ENCODE results near the gene NUP160. TPM values are rescaled to one million over a fixed set of nuclear protein-coding genes. Genes with fewer than 3 reads are reported as not detected.
"Not testable (repeated sequence)": the region's sequence is repeated elsewhere in the genome, so short reads cannot be mapped to it uniquely, and the experiment has no call there.

Gene NUP160
- total RNA-seq, 4 donors from 2014 or later = 17.3 to 45.4 (median 22.7) TPM

DNA sequence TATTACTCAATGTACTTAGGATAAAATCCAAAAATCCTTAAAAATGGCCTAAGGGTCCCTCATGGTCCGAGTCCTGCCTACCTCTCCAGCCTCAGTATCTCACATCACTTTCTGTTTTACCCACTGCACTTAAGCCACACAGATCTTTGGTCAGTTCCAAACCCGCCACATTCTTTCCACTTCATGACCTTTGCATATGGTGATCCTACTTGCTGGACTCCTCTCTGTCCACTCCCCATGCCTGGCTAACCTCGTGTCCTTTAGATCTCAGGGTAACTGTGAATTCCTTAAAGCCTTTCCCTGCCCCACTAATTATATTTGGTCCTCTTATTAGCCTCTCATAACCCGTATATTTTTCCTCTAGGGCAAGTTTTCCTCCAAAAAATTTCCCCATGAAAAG lies 1.2 kb downstream of the NUP160 start:
- Histone ChIP-seq H3K4me3 (peak overlapping the region in 2 of 4 donors; percentile 76 to 89), H3K4me1 (peaks cover 0 to 18% (median 5%) of the 10 kb centered on the region in 4 donors), H3K9me3 (no peaks in the 10 kb centered on the region), H3K36me3 (peaks cover 0 to 21% (median 0%) of the 10 kb centered on the region in 3 donors), H3K27me3 (no peaks in the 10 kb centered on the region), H3K27ac (no peak overlapping the region)
- no peak for DNase-seq
- TF ChIP-seq, protein P1, sequence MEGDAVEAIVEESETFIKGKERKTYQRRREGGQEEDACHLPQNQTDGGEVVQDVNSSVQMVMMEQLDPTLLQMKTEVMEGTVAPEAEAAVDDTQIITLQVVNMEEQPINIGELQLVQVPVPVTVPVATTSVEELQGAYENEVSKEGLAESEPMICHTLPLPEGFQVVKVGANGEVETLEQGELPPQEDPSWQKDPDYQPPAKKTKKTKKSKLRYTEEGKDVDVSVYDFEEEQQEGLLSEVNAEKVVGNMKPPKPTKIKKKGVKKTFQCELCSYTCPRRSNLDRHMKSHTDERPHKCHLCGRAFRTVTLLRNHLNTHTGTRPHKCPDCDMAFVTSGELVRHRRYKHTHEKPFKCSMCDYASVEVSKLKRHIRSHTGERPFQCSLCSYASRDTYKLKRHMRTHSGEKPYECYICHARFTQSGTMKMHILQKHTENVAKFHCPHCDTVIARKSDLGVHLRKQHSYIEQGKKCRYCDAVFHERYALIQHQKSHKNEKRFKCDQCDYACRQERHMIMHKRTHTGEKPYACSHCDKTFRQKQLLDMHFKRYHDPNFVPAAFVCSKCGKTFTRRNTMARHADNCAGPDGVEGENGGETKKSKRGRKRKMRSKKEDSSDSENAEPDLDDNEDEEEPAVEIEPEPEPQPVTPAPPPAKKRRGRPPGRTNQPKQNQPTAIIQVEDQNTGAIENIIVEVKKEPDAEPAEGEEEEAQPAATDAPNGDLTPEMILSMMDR (IDR thresholded peaks at IDR 0.05) = no peak
- TF ChIP-seq POLR2A (IDR thresholded peaks at IDR 0.05) = no peak

DNA sequence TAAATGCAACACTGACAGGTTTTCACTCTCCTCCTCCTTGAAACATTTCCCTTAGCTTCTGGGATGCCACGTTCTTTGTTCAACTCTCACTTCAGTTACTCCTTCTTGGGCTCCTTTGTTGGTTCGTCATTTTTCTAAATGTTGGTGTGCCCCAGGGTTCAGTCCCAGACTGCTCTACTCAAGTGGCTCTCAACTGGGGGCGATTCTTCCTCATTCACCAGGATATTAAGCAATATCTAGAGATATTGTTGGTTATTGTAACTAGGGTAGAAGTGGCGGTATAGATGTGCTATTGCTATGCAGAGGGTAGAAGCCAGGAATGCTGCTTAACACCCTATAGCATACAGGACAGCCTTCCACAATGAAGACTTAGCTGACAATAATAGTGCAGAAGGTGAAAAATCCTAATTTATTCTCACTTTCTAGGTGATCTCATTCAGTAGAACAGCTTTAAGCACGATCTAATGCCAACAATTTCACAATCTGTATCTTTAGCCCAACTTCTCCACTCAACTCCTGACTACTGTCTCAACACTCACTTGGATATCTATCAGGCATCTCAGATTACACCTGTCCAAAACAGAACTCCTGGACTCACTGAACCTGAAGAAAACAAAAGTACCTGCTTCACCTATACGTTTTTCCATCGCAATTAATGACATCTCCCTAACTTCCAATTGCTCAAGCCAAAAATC lies 4.6 kb downstream of the NUP160 start:
- Histone ChIP-seq H3K4me1 (peaks cover 0 to 18% (median 0%) of the 10 kb centered on the region in 4 donors), H3K27ac (no peak overlapping the region), H3K4me3 (no peak overlapping the region), H3K27me3 (no peaks in the 10 kb centered on the region), H3K36me3 (peaks cover 0 to 52% (median 0%) of the 10 kb centered on the region in 3 donors), H3K9me3 (no peaks in the 10 kb centered on the region)
- TF ChIP-seq POLR2A (IDR thresholded peaks at IDR 0.05) = no peak
- no peak for DNase-seq

DNA sequence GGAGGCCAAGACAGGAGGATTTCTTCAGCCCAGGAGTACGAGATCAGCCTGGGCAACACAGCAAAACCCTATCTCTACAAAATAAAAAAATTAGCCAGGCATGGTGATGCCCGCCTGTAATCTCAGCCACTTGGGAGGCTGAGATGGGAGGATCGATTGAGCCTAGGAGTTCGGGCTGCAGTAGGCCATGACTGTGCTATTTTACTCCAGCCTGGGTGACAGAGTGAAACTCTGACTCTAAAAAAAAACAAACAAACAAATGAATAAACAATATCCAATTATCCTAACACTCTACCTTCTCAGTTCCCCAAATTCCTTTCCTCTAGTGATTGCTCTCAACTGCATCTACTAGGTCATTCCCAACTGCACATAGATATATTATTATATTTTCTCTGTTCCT lies 5.4 kb downstream of the NUP160 start:
- Histone ChIP-seq H3K9me3 (no peaks in the 10 kb centered on the region), H3K27me3 (no peaks in the 10 kb centered on the region), H3K36me3 (peaks cover 0 to 59% (median 0%) of the 10 kb centered on the region in 3 donors), H3K4me3 (no peak overlapping the region), H3K27ac (no peak overlapping the region), H3K4me1 (peaks cover 0 to 18% (median 0%) of the 10 kb centered on the region in 4 donors)
- DNase-seq = no peak
- no peak for TF ChIP-seq POLR2A (IDR thresholded peaks at IDR 0.05)
- TF ChIP-seq, protein P1 (IDR thresholded peaks at IDR 0.05) = no peak

DNA sequence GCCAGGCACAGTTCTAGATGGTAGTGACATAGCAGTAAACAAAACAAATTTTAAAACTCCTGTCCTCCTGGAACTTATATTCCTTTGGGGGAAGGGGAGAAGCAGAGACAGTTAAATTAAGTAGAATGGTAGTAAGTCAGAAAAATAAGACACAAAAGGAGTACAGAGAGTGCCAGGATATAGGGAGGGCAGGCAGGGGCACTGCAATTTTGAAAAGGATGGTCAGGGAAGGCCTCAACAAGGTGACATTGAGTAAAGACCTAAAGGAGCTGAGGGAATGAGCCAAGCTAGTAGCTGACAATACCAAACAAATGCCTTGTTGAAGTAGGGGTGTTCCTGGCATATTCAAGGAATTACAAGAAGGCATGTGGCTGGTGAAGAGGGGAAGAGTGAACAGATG lies 10.2 kb downstream of the NUP160 start:
- Histone ChIP-seq H3K9me3 (no peaks in the 10 kb centered on the region), H3K27ac (no peak overlapping the region), H3K27me3 (no peaks in the 10 kb centered on the region), H3K4me3 (no peak overlapping the region), H3K36me3 (peaks cover 0 to 93% (median 0%) of the 10 kb centered on the region in 3 donors), H3K4me1 (peaks cover 0 to 4% (median 0%) of the 10 kb centered on the region in 4 donors)
- TF ChIP-seq, protein P1 (IDR thresholded peaks at IDR 0.05) = no peak
- TF ChIP-seq POLR2A (IDR thresholded peaks at IDR 0.05) = no peak
- no peak for DNase-seq

DNA sequence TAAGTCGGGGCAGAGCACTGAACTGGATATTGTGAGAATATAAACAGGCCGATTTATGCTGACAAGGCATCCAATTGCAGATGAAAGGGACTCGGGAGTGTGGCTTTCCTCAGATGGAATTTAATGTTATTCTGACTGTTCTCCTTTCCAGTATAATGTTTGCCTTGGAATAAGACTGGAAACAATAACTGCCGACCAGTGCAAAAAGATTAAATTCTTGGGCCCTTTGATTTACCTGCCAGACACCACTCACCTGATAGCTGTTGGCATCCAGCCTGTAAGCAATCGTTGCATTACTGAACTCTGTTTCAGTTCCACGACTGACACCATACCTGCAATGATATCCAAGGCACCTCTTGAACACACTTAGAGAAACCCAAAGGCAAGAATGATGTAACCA lies 10.9 kb downstream of the NUP160 start:
- Histone ChIP-seq H3K4me1 (peaks cover 0 to 4% (median 0%) of the 10 kb centered on the region in 4 donors), H3K4me3 (no peak overlapping the region), H3K27ac (no peak overlapping the region), H3K27me3 (no peaks in the 10 kb centered on the region), H3K9me3 (no peaks in the 10 kb centered on the region), H3K36me3 (peaks cover 0 to 93% (median 0%) of the 10 kb centered on the region in 3 donors)
- DNase-seq = no peak
- no peak for TF ChIP-seq POLR2A (IDR thresholded peaks at IDR 0.05)
- TF ChIP-seq, protein P1 (IDR thresholded peaks at IDR 0.05) = no peak

DNA sequence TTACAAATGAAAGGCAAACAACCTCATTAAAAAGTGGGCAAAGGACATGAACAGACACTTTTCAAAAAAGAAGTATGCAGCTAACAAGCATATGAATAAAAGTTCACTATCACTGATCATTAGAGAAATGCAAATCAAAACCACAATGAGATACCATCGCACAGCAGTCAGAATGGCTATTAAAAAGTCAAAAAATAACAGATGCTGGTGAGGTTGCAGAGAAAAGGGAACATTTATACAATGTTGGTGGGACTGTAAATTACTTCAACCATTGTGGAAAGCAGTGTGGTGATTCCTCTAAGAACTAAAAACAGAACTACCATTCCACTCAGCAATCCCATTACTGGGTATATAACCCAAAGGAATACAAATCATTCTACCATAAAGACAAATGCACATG lies 18.1 kb downstream of the NUP160 start:
- not testable (repeated sequence) for H3K27ac ChIP-seq, H3K27me3 ChIP-seq, DNase-seq, H3K4me3 ChIP-seq, H3K9me3 ChIP-seq, H3K4me1 ChIP-seq
- H3K36me3 ChIP-seq = peaks cover 0 to 61% (median 0%) of the 10 kb centered on the region in 3 donors
